HG03558 (cell line): ENCODE results near the gene SCN10A.
A peak's percentile ranks its signal among the peaks of the same experiment; 100 is the strongest.

Experiments used
- ATAC-seq: cut with Tn5 transposase; IDR thresholded peaks from one replicate; pipeline ENCODE4 v1.9.1; 2021; ENCODE audit warnings: moderate number of reproducible peaks; ENCODE audit not compliant: unreplicated experiment; ENCODE audit errors: extremely low read depth

SCN10A gene

DNA sequence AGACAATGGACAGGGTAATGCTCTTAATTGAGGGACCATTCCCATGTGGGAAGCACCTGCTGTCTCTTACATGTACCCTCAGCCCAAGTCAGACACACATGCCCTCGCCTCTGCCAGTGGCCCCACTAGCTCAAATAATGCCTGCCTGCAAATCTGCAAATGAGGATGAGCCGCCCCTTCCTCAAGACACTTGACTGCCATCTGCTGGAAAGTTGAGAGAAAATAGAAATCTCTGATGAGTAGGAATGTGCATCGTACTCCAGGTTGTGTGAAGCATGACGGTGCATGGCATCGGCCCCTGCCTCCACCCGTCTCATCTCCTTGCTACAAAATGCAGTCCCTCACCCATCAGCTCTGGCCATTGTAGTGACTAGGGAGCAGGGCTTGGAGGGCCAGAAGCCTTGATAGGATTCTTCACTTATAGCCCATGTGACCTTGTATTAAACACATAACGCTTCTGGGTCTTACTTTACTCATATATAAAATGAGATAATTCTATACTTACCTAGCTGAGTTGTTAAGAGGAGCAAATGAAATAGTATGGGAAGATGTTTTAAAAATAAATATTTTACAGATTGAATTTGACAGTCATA lies 160.2 kb downstream of the SCN10A start:
- no peak for ATAC-seq

DNA sequence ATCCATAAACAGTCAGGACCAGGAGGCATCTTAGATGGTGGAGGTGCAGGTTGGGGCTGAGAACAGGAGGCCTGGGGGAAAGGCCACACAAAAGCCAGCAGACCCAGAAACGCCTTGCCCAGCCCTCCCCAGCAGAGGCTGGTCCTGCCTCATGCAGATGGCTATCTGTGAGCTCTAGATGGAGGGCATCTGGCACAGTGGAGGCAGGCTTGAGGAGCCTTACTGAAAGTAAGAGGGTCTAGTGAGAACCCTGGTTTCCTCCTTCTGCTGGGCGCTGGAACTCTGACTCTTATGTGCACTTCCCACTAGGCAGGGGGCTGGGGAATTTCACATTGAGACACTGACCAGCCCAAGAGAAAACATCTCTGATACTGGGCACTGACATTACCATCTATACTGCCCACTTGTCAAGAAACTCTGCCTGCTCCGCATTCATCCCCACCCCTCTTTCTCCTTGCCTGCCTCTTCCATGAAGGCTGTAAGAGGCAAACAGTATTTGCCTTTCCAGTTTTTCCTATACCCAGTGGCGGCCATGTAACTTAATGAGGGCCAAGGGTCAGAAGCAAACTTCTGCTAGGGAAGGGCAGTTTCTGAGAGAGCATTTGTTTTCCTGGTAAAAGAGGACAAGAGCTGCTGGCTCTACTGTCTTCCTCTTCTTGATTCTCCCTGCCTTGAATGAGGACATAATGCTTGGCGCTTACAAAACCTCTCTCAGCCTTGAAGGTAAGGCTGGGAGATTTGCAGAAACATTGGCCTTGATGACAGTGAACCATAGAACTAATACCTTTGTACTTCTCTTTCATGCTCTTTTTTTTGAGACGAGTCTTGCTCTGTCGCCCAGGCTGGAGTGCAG lies 162.1 kb downstream of the SCN10A start:
- ATAC-seq: no peak

DNA sequence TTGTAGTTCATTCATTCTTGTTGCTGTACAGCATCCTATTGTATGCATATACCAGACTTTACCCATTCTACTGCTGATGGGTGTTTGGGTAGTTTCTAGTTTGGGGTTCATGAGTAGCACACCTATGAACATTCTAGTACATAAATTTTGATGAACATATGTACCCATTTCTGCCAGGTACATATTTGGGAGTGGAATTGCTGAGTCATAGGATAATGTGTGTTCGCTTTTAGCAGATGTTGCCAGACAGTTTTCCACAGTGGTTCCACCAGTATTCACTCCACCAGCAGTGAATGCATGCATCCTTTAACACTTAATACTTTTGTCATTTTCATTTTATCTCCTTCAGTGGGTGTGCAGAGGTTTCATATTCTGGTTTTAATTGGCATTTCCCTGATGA lies 163.1 kb downstream of the SCN10A start:
- ATAC-seq: no peak

DNA sequence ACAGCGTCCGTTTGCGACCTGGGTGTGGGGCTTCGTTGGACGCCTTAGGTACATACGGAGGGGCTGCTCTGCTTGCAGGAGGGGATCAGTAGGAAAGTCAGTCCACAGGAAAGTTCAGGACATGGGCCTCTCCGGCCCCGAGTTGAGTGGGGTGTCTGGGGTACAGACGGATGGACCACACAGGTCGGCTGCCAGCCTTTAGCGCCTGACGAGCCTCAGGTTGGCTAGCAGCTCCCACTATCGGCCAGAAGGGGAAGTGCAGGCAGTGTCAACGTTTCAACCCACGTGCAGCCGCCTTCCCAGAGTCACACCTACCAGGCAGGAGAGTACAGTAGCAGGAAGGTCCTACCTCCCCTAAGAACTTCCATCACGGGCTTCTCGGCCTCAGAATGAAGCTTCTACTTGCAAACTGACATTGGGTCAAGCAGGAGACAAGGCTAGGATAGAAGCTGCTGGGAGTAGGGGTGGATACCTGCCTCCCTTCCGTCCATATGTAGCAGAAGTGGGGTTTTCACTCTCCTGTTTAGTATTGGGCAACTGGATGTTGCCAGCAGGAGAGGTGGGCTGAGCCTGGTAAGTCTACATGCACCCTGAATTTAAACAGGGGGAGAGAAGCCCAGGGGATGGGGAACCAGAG lies 164.7 kb downstream of the SCN10A start:
- ATAC-seq: no peak

DNA sequence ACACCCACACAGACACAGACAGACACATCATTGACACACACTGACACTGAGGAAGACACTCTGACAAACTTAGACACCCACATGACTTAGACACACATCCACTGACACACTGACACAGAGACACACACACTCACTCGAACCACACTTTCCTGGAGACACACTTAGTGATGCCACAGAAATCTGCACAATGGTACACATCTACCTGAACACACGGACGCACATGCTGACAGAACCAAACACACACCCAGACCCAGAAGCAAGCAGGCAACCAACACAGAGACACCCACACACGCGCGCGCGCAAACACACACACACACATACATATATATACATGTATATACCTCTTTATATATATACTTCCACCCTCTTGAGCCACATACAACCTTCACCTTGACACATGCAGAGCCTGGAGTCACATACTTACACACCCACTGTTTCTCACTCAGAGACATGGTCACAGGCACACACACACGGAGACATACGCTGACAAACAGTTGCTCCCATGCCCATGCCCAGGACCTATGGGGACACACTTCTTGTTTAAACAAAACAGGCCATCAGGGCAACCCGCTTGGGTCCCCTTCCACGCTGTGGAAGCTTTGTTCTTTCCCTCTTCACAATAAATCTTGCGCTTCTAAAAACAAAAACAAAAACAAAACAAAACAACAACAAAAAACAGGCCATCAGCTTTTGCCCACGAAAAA lies 165.6 kb downstream of the SCN10A start:
- no peak for ATAC-seq

DNA sequence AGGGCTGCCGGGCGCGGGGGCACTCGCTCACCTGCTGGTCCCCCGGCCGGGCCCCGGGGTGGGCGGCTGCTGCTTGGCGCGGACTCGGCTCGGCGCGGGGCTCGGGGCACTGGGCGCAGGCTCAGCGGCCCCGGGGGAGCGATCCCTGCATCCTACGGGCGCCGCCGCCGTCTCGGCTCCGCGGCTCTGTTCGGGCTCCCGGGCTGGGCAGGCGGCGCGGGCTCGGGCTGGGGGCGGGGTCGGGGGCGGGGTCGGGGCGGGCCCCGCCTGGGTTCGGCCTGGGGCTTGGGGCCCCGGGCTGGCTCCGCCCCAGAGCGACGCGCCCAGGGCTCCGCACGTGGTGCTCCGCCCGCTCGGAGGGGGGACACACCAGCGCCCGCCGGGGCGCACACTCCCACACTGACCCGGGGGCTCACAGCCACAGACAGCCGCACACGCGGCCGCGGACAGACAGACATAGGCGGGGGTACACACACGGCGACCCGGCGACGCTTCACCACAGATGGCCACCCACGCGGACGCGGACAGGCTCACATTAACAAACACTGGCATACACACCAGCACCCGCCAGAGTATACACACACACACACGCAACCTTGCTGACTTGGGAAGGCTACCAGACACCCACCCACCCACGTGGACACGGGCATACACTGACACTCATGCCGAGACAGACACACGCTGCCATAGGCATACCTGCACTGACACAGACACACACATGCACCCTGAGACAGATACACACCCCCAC lies 166.3 kb downstream of the SCN10A start, which contains the start of gene SCN5A:
Gene SCN5A, minus strand, starts transcription at position 188 of the 748 bp plus-strand sequence. CDS start 16,380 bp downstream, outside the sequence.
- ATAC-seq: peak; percentile 32

DNA sequence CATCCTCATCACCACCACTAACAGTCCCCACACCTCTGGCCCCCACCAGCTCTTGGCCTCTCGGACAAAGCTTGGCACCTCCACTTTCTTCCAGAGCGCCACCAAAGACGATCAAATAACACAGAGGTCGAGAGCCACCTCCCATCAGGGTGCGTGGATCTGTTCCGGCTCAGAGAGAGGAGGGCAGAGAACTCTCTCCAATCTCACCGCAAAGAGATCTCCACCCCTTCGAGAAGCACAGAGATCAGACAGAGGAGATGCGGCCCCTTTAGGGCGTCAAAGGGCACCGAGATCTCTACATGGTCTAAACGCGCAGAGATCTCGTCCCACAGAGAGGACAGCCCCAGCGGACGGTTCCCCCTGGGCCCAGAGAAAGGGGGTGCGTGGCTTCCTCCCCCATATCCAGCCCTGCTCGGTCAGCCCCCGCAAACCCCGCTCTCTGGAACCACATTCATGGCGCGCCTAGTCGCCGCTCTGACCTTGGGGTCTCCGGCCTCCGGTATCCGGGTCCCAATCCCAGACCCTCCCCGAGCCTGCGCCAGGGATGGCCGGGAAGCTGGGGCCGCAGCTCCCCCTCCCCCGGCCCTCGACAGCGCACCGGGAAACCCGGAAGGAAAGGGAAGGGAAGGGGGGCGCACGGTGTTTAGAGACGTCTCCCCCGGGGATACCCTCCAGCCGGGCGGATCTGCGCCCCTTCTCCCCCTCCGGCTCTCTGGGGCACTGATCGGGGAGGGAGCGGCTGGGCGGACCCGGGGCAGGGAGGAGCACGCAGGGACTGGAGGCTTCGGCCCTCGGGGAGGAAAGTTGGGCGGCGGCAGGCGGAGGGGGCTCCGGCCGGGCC lies 167.1 kb downstream of the SCN10A start:
- ATAC-seq: no peak

DNA sequence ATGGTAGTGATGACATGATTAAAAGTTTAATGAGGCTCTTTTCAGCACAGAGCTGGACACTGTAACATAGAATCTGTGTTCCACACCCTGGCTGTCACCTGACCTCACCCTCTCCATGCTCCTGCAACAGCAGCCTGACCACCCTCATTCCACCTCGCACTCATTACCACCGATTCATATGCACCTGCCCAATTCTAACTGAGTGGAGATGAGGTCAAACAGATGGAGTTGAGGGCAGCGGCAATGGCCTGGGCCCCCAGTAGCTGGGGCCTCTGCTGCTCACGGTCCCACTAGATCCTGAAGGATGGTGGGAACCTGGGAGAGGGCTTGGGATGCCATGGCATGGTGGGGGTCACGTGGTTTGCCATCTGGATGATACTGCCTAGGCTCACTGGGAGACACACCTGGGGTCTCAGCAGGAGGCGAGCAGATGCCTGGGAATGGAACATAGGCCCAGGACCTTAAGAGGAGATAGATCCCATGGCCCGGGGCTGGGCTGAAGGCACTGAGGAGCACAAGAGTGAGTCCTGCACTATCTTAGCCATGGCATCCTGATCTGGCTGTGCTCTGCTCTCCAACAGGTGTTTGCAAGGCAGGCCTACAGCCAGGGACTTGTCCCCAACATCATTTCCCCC lies 167.9 kb downstream of the SCN10A start:
- ATAC-seq: no peak

DNA sequence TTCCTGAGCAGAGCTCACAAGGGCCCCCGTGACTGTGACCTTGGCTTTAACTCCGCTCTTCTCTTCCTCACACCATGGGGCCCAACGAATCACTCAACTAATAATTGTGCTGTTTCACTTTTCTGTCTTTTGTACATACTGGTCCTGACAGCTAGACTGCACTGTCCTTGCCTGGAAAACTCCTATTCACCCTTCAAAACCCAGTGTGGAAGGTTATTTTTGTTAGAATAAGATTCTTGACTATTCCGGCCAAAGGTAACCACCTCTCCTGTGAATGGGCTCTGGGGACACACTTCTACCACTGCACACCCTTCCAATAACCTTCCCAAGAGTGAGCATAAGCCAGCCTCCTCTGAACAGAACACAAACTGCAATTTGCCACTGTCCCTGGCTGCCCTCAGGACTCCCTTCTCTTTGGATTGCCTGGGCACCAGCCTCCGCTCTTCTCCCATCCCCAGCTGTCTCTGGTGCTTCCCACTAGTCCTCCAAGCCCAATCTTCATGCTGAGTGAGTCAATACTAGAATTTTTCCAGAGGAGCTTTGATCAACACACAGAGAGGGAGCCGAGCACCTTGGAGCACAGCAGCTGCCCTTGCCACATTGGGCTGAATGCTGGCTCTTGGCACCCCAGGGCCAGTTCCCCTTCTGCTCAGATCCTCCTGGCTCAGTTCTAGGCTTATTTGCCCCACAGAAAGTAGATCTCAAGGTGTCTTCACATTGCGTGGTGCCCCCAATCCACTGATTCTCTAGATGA lies 168.6 kb downstream of the SCN10A start:
- ATAC-seq: no peak
